HCT116 (cell line): ENCODE data around the gene TBCCD1. TPM values are rescaled to one million over a fixed set of nuclear protein-coding genes. Genes with fewer than 3 reads are reported as not detected.
"Not testable (repeated sequence)": the region's sequence is repeated elsewhere in the genome, so short reads cannot be mapped to it uniquely, and the experiment has no call there.

Experiments used
- ATAC-seq: fragments of 200-7000 bp; cut with Tn5 transposase; 2 replicates; pipeline ENCODE4 v1.9.1; 2020; ENCODE audit warnings: mild to moderate bottlenecking, moderate library complexity
- BruUV-seq: library from RNA; stranded (reverse); fragments of 400-500 nt; replicated peaks from 2 replicates; lab custom pipeline; 2021; lab: Mats Ljungman, UMichigan
- CTCF ChIA-PET: fragments of 300-600 bp; sonication (Branson Sonifier 250); formaldehyde crosslinking; loops from one replicate; lab custom pipeline; 2021; ENCODE audit warnings: antibody characterized with exemption; lab: Charles Lee
- POLR2A ChIA-PET: fragments of 300-600, 350-600 bp; sonication (Branson Sonifier 250); formaldehyde crosslinking; loops from one replicate; lab custom pipeline; 2021; ENCODE audit warnings: antibody characterized with exemption; lab: Charles Lee
- RAD21 ChIA-PET, 2 experiments: fragments of 300-600 bp; sonication (Branson Sonifier 250); formaldehyde crosslinking; loops; one replicate each; lab custom pipeline; 2023; ENCODE audit warnings: low total read pairs in 2 of 2; ENCODE audit not compliant: uncharacterized antibody in 2 of 2, unreplicated experiment in 2 of 2, low non-redundant PET in 1 of 2; lab: Charles Lee
- DNase-seq: peaks from one replicate; pipeline ENCODE4 v3.0.0-alpha.2; 2010; ENCODE audit warnings: low read depth, low spot score
- H2AFZ ChIP-seq: fragments of 200-600 bp; shearing (Covaris generic), sonication (generic); 2 replicates; pipeline ENCODE4 v1.6.1; 2017; ENCODE audit warnings: low read depth, mixed run types, mixed read lengths, antibody characterized with exemption, low read length; ENCODE audit not compliant: poor library complexity, severe bottlenecking
- H3K27ac ChIP-seq: 2 replicates; pipeline ENCODE4 v1.5.1; 2012; ENCODE audit warnings: low read depth, low read length
- H3K27me3 ChIP-seq: fragments of 200-600 bp; sonication (generic); 2 replicates; pipeline ENCODE4 v1.6.1; 2016; ENCODE audit warnings: mixed run types, low read length, mixed read lengths; ENCODE audit not compliant: insufficient read depth
- H3K36me3 ChIP-seq, 2 experiments: fragments of 200-500 bp in 1 of 2; fragments of 200-600 bp in 1 of 2; sonication (Bioruptor generic) in 1 of 2; sonication (generic) in 1 of 2; 2 replicates each; pipeline versions ENCODE4 v1.5.1 to v1.6.1; 2014 to 2016; ENCODE audit warnings: low read length in 2 of 2, inconsistent platforms in 1 of 2, mixed read lengths in 1 of 2, mixed run types in 1 of 2; ENCODE audit not compliant: insufficient read depth in 2 of 2, control insufficient read depth in 1 of 2
- H3K4me1 ChIP-seq, 2 experiments: fragments of 200-600 bp in 1 of 2; sonication (generic) in 1 of 2; 2 replicates each; pipeline versions ENCODE4 v1.5.1 to v1.6.1; 2012 to 2017; ENCODE audit warnings: low read length in 2 of 2, inconsistent platforms in 1 of 2, mild to moderate bottlenecking in 1 of 2, mixed read lengths in 1 of 2, mixed run types in 1 of 2, moderate library complexity in 1 of 2; ENCODE audit not compliant: insufficient read depth in 2 of 2, control insufficient read depth in 1 of 2
- H3K4me2 ChIP-seq: fragments of 200-600 bp; sonication (generic); 2 replicates; pipeline ENCODE4 v1.6.1; 2017; ENCODE audit warnings: mixed run types, low read length, mixed read lengths
- H3K4me3 ChIP-seq, 2 experiments: fragments of 200-600 bp in 1 of 2; sonication (generic) in 1 of 2; replicated peaks in 1 of 2; 2 replicates each; pipeline ENCODE4 v1.5.1; 2011 to 2016; ENCODE audit warnings: low read length in 2 of 2, control low read depth in 1 of 2, low read depth in 1 of 2, mild to moderate bottlenecking in 1 of 2, mixed read lengths in 1 of 2, mixed run types in 1 of 2
- H3K79me2 ChIP-seq: fragments of 200-600 bp; sonication (generic); 2 replicates; pipeline ENCODE4 v1.6.1; 2017; ENCODE audit warnings: mild to moderate bottlenecking, mixed run types, low read length, moderate library complexity, mixed read lengths; ENCODE audit not compliant: insufficient read depth
- H3K9ac ChIP-seq: fragments of 200-600 bp; sonication (generic); 2 replicates; pipeline ENCODE4 v1.6.1; 2016; ENCODE audit warnings: low read length, mixed read lengths
- H3K9me2 ChIP-seq: fragments of 200-600 bp; sonication (generic), shearing (Covaris generic); 2 replicates; pipeline ENCODE4 v1.6.1; 2017; ENCODE audit warnings: mixed run types, mild to moderate bottlenecking, moderate library complexity; ENCODE audit not compliant: insufficient read depth
- H3K9me3 ChIP-seq, 2 experiments: fragments of 200-500 bp in 1 of 2; fragments of 200-600 bp in 1 of 2; sonication (Bioruptor generic) in 1 of 2; sonication (generic) in 1 of 2; 2 replicates each; pipeline ENCODE4 v1.6.1; 2014 to 2017; ENCODE audit warnings: low read length in 2 of 2, mixed read lengths in 2 of 2, inconsistent platforms in 1 of 2, low read depth in 1 of 2, mild to moderate bottlenecking in 1 of 2, mixed run types in 1 of 2, moderate library complexity in 1 of 2; ENCODE audit not compliant: control insufficient read depth in 1 of 2, insufficient read depth in 1 of 2
- H4K20me1 ChIP-seq: fragments of 200-600 bp; sonication (generic), shearing (Covaris generic); 2 replicates; pipeline ENCODE4 v1.6.1; 2017; ENCODE audit warnings: mixed run types, mild to moderate bottlenecking, moderate library complexity; ENCODE audit not compliant: insufficient read depth
- ATF3 ChIP-seq: IDR thresholded peaks from 2 replicates; pipeline ENCODE4 v1.6.1; 2012
- EGR1 ChIP-seq: IDR thresholded peaks from 2 replicates; pipeline ENCODE4 v1.6.1; 2012; ENCODE audit warnings: low read depth
- FOSL1 ChIP-seq: IDR thresholded peaks from 2 replicates; pipeline ENCODE4 v1.6.1; 2012; ENCODE audit warnings: low read depth
- SIN3A ChIP-seq: IDR thresholded peaks from 2 replicates; pipeline ENCODE4 v1.6.1; 2012; ENCODE audit warnings: low read depth
- YY1 ChIP-seq: IDR thresholded peaks from 2 replicates; pipeline ENCODE4 v1.6.1; 2011; ENCODE audit warnings: low read length, low read depth, moderate library complexity, mild to moderate bottlenecking; ENCODE audit not compliant: insufficient replicate concordance; ENCODE audit errors: extremely low read depth
- ZNF274 ChIP-seq: fragments of 200-500 bp; sonication (Bioruptor generic); IDR thresholded peaks from 2 replicates; pipeline ENCODE4 v1.6.1; 2014; ENCODE audit warnings: mild to moderate bottlenecking, low read depth, low read length, inconsistent platforms
- intact Hi-C: fragments of 100-400 bp; cut with micrococcal nuclease; formaldehyde crosslinking; loops from 2 replicates; pipeline ENCODE4 v1.10.0; 2022
- total RNA-seq: library from RNA; stranded (reverse); gene quantifications from one replicate; pipeline ENCODE4 v1.2.1, GENCODE V29; 2021; ENCODE audit not compliant: unreplicated experiment

TBCCD1 gene
- total RNA-seq, 1 experiment from 2014 or later, result 16.8 TPM

- intact Hi-C loops, result no loop called here
- H3K4me2 ChIP-seq, result no peak overlapping the region
- H4K20me1 ChIP-seq, result no peaks in the 10 kb centered on the region
- 0 out of 2 replicates have a peak, but pooled peaks cover 4% of the 10 kb centered on the region for H3K27me3 ChIP-seq
- no peak overlapping the region for H3K9ac ChIP-seq
- DNase-seq (no peak), ATAC-seq (no peak)
- H3K9me2 ChIP-seq, result no peaks in the 10 kb centered on the region
- no TSS peak for BruUV-seq
- ChIA-PET POLR2A (interaction anchor here (0.6 kb wide), 1 partner anchor 35 kb away, joined by 3 read pairs; no protein-coding TSS in a partner anchor), RAD21 (no interaction called here), CTCF (interaction anchor here (0.7 kb wide), 2 partner anchors 9 to 274 kb away, joined by 3 to 4 read pairs; no protein-coding TSS in a partner anchor)
- H3K79me2 ChIP-seq, result no peaks in the 10 kb centered on the region
- no peaks in the 10 kb centered on the region for H3K4me1 ChIP-seq
- TF ChIP-seq ZNF274 (no peak), FOSL1 (no peak), EGR1 (no peak), SIN3A (no peak), YY1 (no peak), ATF3 (no peak)
- H2AFZ ChIP-seq, result no peak overlapping the region
- H3K36me3 ChIP-seq, result no peaks in the 10 kb centered on the region
- H3K9me3 ChIP-seq, result no peaks in the 10 kb centered on the region
- no peak overlapping the region for H3K4me3 ChIP-seq
- no peak overlapping the region for H3K27ac ChIP-seq
These were observed 34.5 kb downstream of the TBCCD1 start for GRCh38 chr3:186532598-186533072.

GRCh38 chr3:186531694-186532093 is 35.4 kb downstream of the TBCCD1 start:
- H4K20me1 ChIP-seq, H3K4me1 ChIP-seq, H2AFZ ChIP-seq, H3K36me3 ChIP-seq, H3K27me3 ChIP-seq, ATAC-seq, CTCF ChIA-PET, H3K4me2 ChIP-seq, H3K79me2 ChIP-seq, DNase-seq, H3K27ac ChIP-seq, BruUV-seq, intact Hi-C loops, POLR2A ChIA-PET, RAD21 ChIA-PET, H3K9me2 ChIP-seq, H3K9me3 ChIP-seq, H3K4me3 ChIP-seq, H3K9ac ChIP-seq: not testable (repeated sequence)
